Vagina (tissue), 2 donors: ENCODE results near the gene PLEKHA6.

Experiments used
- CTCF ChIP-seq, 3 experiments: fragments of 450-650 bp in 2 of 3; fragments of 200-600 bp in 1 of 3; sonication (generic) in 1 of 3; IDR thresholded peaks; one replicate each; pipeline ENCODE4 v1.5.1; 2017 to 2019; ENCODE audit warnings: antibody characterized with exemption in 3 of 3, mild to moderate bottlenecking in 2 of 3, moderate library complexity in 2 of 3
- POLR2A ChIP-seq, 2 donors: fragments of 450-650 bp; IDR thresholded peaks; one replicate each; pipeline ENCODE4 v1.6.1; 2017; ENCODE audit warnings: antibody characterized with exemption in 2 of 2, mild to moderate bottlenecking in 2 of 2, moderate library complexity in 2 of 2
- POLR2AphosphoS5 ChIP-seq, 2 donors: sonication (generic); formaldehyde crosslinking; IDR thresholded peaks; one replicate each; pipeline ENCODE4 v1.9.0; 2017; ENCODE audit warnings: antibody characterized with exemption in 2 of 2, mild to moderate bottlenecking in 2 of 2, low read depth in 1 of 2; ENCODE audit not compliant: insufficient read depth in 1 of 2

DNA sequence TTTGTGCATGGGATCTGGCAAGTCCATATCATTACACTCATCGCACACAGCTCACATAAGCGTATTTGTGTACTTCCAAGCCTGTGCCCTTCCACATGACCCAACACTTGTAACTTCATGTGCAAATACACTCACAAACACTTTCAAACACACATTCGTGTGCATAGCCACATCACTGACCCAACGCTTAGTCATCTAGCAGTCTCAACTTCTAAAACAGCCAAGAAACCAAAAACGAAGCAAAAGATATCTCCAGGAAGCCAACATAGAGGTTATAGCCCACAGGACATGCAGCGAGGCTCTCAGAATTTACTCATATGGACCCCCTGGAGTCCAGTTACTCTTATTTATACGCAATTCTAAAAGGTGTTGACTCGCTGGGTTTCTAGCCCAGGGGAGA is 135.1 kb downstream of the PLEKHA6 start:
- TF ChIP-seq POLR2A (IDR thresholded peaks at IDR 0.05) (no peak), CTCF (IDR thresholded peaks at IDR 0.05) (no peak), POLR2AphosphoS5 (IDR thresholded peaks at IDR 0.05; ENCODE audit: insufficient read depth in 1 of 2, low read depth in 1 of 2) (no peak)
